GM12864 (cell line): ENCODE data around the gene HRCT1.

Source experiments
- DNase-seq: peaks from one replicate; pipeline ENCODE4 v3.0.0-alpha.2; 2011; ENCODE audit warnings: low read depth
- H3K4me3 ChIP-seq: 2 replicates; pipeline ENCODE4 v1.5.1; 2011; ENCODE audit warnings: mild to moderate bottlenecking, low read depth, low read length, control low read depth
- TF ChIP-seq, protein P1 (sequence below): IDR thresholded peaks from 2 replicates; pipeline ENCODE4 v1.5.1; 2011; ENCODE audit warnings: low read depth, mild to moderate bottlenecking, moderate library complexity, low read length, control low read depth, inconsistent platforms; ENCODE audit errors: missing control alignments

The HRCT1 gene

DNA sequence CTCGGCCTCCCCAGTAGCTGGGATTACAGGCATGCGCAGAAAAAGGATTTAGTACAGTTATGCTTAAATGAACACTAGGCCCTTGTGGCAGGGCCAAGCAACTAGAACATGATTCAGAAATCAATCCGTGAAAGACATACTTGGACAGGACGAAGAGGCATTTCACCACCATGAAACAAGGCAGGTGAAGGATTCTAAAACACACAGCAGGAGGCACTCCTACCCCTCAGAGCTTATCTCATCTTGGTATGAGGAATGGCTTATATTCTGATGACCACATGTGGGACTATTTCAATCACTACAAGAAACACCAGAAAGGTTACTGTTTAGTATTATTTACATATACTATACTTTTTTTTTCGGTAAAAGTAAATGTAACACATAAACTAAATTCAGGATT, 36.3 kb downstream of the HRCT1 start:
- H3K4me3 ChIP-seq: no peak overlapping the region
- TF ChIP-seq, protein P1, sequence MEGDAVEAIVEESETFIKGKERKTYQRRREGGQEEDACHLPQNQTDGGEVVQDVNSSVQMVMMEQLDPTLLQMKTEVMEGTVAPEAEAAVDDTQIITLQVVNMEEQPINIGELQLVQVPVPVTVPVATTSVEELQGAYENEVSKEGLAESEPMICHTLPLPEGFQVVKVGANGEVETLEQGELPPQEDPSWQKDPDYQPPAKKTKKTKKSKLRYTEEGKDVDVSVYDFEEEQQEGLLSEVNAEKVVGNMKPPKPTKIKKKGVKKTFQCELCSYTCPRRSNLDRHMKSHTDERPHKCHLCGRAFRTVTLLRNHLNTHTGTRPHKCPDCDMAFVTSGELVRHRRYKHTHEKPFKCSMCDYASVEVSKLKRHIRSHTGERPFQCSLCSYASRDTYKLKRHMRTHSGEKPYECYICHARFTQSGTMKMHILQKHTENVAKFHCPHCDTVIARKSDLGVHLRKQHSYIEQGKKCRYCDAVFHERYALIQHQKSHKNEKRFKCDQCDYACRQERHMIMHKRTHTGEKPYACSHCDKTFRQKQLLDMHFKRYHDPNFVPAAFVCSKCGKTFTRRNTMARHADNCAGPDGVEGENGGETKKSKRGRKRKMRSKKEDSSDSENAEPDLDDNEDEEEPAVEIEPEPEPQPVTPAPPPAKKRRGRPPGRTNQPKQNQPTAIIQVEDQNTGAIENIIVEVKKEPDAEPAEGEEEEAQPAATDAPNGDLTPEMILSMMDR: no peak
- no peak for DNase-seq

DNA sequence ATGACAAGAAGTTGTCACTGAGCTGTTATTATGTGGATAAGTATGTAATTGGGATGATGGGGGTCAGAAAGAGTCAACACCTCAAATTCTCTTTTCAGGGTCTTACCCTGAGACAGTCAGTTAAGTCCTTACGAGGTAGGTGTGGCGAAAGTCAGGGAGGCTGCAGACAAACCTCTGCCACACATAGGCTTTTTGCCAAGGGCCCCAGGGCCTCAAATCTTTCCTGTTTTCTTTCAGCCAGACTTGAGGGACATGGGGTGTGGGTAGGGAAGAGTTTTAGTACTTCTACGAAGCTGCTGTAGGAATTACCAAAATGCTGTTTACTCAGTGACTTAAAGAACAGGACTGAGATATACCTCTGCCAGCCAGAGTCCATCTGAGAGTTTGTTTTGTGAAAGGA, 38.2 kb downstream of the HRCT1 start:
- no peak overlapping the region for H3K4me3 ChIP-seq
- no peak for DNase-seq
- TF ChIP-seq, protein P1: no peak

DNA sequence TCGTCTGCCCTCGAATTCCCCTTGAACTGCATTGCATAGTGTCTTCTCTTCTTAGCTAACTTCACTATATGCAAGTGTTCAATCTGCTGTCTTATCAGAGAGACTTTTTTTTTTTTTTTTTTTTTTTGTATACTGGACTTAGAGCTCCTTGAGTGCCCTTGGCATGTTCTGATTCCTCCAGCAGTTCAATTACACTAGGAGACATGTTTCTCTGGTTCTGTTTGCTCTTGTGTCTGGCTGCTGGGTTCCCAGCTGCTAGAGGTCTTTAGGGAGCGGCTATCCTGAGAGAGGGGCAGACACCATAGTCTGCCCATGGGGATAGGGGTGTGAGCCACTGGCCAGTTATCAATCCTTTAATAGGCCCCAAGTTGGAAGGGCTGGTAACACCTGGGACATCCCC, 38.8 kb downstream of the HRCT1 start:
- DNase-seq: no peak
- TF ChIP-seq, protein P1: no peak
- no peak overlapping the region for H3K4me3 ChIP-seq

DNA sequence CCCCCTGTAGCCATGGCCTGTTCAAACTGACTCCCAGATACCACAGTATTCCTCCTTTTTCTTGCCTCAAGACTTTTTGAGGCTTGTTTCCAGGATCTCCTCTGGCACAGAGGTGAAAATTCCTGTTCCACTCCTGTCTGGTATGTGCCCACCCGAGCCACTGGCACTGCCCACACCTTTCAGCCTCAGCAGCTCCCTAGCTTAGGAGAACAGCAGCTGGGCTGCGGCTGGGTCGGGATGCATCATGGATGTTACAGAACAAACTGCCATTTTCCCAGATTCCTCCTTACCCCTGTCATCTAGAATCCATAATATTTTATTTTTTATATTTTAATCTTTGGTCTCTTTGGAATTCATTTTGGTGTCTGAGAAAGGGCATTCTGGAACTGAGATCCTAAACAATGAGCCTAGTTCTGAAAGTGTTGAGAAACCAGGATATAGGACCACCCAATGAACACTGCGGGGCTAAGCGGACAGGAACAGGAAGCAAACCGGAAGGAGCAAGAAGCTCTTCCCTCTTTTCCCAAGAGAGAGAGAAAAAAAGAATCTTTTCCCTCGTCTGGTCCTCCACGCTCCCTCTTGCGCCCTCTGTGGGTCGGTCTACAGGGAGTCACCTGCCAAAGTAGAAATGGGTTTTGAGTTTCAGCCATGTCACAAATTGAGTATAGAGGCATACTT, 39.5 kb downstream of the HRCT1 start:
- no peak overlapping the region for H3K4me3 ChIP-seq
- TF ChIP-seq, protein P1: peak; percentile 86
- peak; percentile 15 for DNase-seq

DNA sequence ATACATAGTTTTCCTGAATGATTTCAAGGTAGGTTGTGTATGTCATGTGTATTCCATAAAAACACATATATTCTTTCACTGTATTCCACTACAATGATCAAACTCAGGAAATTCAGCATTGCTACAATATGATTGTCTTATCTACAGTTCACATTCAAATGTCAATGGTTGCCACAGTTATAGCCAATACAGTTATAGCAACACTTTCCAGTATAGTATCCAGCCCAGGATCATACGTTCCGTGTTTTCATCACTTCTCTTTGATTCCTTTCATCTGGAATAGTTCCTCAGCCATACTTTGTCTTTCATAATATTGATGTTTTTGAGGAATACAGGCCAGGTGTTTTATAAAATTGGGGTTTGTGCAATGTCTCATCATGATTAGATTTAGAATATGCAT, 42.4 kb downstream of the HRCT1 start:
- TF ChIP-seq, protein P1: no peak
- no peak overlapping the region for H3K4me3 ChIP-seq
- no peak for DNase-seq

DNA sequence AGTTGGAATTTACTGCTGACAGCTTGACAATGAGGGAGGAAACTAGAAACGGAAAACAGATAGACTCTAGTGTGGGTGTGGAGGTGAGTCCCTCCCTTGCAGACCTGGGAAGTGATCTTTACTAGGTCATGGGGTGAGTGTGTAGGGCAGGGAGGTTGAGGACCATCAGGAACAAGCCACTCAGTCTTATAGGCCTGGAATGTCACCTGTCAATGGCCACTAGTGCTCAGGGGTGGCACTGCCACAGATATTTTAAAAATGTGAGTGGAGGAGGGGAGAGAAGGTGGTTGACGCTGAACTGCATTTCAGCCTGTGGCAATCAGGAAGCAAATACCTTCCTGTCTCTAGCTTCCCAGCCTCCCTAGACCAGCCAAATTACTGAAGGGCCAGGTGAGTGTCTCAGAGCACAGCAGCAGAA, 42.9 kb downstream of the HRCT1 start:
- no peak for DNase-seq
- TF ChIP-seq, protein P1: no peak
- H3K4me3 ChIP-seq: no peak overlapping the region

DNA sequence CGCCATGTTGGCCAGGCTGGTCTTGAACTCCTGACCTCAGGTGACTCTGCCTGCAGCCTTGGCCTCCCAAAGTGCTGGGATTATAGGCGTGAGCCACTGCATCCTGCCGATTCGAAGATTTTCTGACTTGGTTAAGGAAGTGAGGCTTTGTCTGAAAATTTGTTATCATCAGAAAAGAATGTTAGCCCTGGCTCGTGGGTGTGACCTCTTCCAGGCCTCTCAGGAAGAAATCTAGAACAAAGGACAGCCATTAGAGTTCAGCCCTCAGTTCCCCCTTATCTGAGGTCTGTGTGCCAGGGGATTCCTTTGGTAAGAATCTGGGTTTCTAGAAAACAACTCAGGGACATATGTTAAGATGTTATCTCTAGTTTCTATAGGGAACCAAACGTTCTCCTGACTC, 45.7 kb downstream of the HRCT1 start:
- no peak overlapping the region for H3K4me3 ChIP-seq
- no peak for DNase-seq
- TF ChIP-seq, protein P1: no peak
